Endothelial cell of umbilical vein (primary cell): Measurements from ENCODE around the gene DAAM1. TPM values are rescaled to one million over a fixed set of nuclear protein-coding genes. Genes with fewer than 3 reads are reported as not detected.

Source experiments
- BruUV-seq: library from RNA; stranded (reverse); fragments of 400-500 nt; replicated peaks from 2 replicates; lab custom pipeline; 2021; lab: Mats Ljungman, UMichigan
- CTCF ChIA-PET: fragments of 300-600, 350-600 bp; sonication (Branson Sonifier 250); formaldehyde crosslinking; loops from one replicate; lab custom pipeline; 2021; ENCODE audit warnings: antibody characterized with exemption, inconsistent platforms; lab: Charles Lee
- POLR2A ChIA-PET: fragments of 300-600, 350-600 bp; sonication (Branson Sonifier 250); formaldehyde crosslinking; loops from one replicate; lab custom pipeline; 2021; ENCODE audit warnings: antibody characterized with exemption, inconsistent platforms; lab: Charles Lee
- DNase-seq: peaks from one replicate; pipeline ENCODE4 v3.0.0-alpha.2; 2011; ENCODE audit warnings: low read depth, low spot score
- FAIRE-seq: peaks from 2 replicates; lab custom pipeline; 2011; peaks lifted over from hg19 to GRCh38; lab: Jason Lieb, UNC
- H2AFZ ChIP-seq: 2 replicates; pipeline ENCODE4 v1.6.0; 2012; ENCODE audit warnings: low read depth, low read length, control low read depth, inconsistent platforms
- H3K27ac ChIP-seq: 2 replicates; pipeline ENCODE4 v1.5.1; 2011; ENCODE audit warnings: low read depth, mild to moderate bottlenecking, control low read depth, low read length, moderate library complexity; ENCODE audit not compliant: insufficient read depth
- H3K27me3 ChIP-seq, 2 experiments: 2 replicates each; pipeline versions ENCODE4 v1.6.0 to v1.6.1; 2011; ENCODE audit warnings: low read length in 2 of 2, mixed read lengths in 1 of 2; ENCODE audit not compliant: control insufficient read depth in 2 of 2, insufficient read depth in 2 of 2
- H3K36me3 ChIP-seq, 2 experiments: 2 replicates in 1 of 2; 3 replicates in 1 of 2; pipeline ENCODE4 v1.5.1; 2011; ENCODE audit warnings: low read length in 2 of 2, mild to moderate bottlenecking in 1 of 2, moderate library complexity in 1 of 2; ENCODE audit not compliant: control insufficient read depth in 2 of 2, insufficient read depth in 2 of 2; ENCODE audit errors: extremely low read depth in 1 of 2
- H3K4me1 ChIP-seq: 3 replicates; pipeline ENCODE4 v1.5.1; 2011; ENCODE audit warnings: mild to moderate bottlenecking, low read length; ENCODE audit not compliant: control insufficient read depth, insufficient read depth; ENCODE audit errors: extremely low read depth
- H3K4me2 ChIP-seq: 2 replicates; pipeline ENCODE4 v1.6.1; 2011; ENCODE audit warnings: low read length, control low read depth, mixed read lengths; ENCODE audit not compliant: insufficient read depth
- H3K4me3 ChIP-seq, 3 experiments: fragments of 200-600 bp in 1 of 3; sonication (generic), shearing (Covaris generic) in 1 of 3; replicated peaks in 1 of 3; 2 replicates each; pipeline ENCODE4 v1.5.1; 2011 to 2016; ENCODE audit warnings: control low read depth in 3 of 3, low read length in 3 of 3, mild to moderate bottlenecking in 2 of 3, inconsistent platforms in 1 of 3, low read depth in 1 of 3, moderate library complexity in 1 of 3; ENCODE audit not compliant: insufficient read depth in 1 of 3
- H3K79me2 ChIP-seq: 2 replicates; pipeline ENCODE4 v1.6.0; 2012; ENCODE audit warnings: low read length, inconsistent platforms; ENCODE audit not compliant: control insufficient read depth, insufficient read depth
- H3K9ac ChIP-seq: replicated peaks from 2 replicates; pipeline ENCODE3; 2011; ENCODE audit warnings: low read length, control low read depth; ENCODE audit not compliant: insufficient read depth; ENCODE audit errors: extremely low read depth
- H3K9me1 ChIP-seq: replicated peaks from 3 replicates; pipeline ENCODE4 v1.6.0; 2011; ENCODE audit warnings: mild to moderate bottlenecking, low read length; ENCODE audit not compliant: control insufficient read depth, insufficient read depth; ENCODE audit errors: extremely low read depth
- H3K9me3 ChIP-seq: replicated peaks from 2 replicates; pipeline ENCODE4 v1.5.1; 2012; ENCODE audit warnings: low read length, inconsistent platforms; ENCODE audit not compliant: control insufficient read depth, insufficient read depth
- H4K20me1 ChIP-seq: replicated peaks from 2 replicates; pipeline ENCODE3; 2011; ENCODE audit warnings: mild to moderate bottlenecking, low read length; ENCODE audit not compliant: control insufficient read depth, insufficient read depth; ENCODE audit errors: extremely low read depth
- CTCF ChIP-seq, 2 donors: IDR thresholded peaks; 1 replicate in 1 of 2; 2 replicates in 1 of 2; pipeline ENCODE4 v1.5.1; 2011; ENCODE audit warnings: low read length in 2 of 2, mild to moderate bottlenecking in 2 of 2, moderate library complexity in 2 of 2, control low read depth in 1 of 2, inconsistent platforms in 1 of 2, low read depth in 1 of 2; ENCODE audit not compliant: insufficient read depth in 1 of 2; ENCODE audit errors: extremely low read depth in 1 of 2
- EZH2 ChIP-seq: IDR thresholded peaks from 2 replicates; pipeline ENCODE4 v1.6.1; 2012; ENCODE audit warnings: borderline replicate concordance, low read depth, mild to moderate bottlenecking, moderate library complexity, low read length, inconsistent platforms; ENCODE audit not compliant: severe bottlenecking
- FOS ChIP-seq: IDR thresholded peaks from 2 replicates; pipeline ENCODE4 v1.6.1; 2011; ENCODE audit warnings: mild to moderate bottlenecking, low read length, moderate library complexity, borderline replicate concordance; ENCODE audit not compliant: insufficient read depth
- GATA2 ChIP-seq: IDR thresholded peaks from 2 replicates; pipeline ENCODE4 v1.7.0; 2011; ENCODE audit warnings: low read depth, mild to moderate bottlenecking, moderate library complexity, mixed read lengths, low read length; ENCODE audit not compliant: insufficient read length, insufficient read depth
- JUN ChIP-seq: IDR thresholded peaks from 2 replicates; pipeline ENCODE4 v1.6.1; 2011; ENCODE audit warnings: borderline replicate concordance, low read depth; ENCODE audit not compliant: insufficient read length, insufficient read depth
- MAX ChIP-seq: IDR thresholded peaks from 2 replicates; pipeline ENCODE4 v1.6.1; 2011; ENCODE audit not compliant: insufficient read depth, insufficient read length
- MYC ChIP-seq: IDR thresholded peaks from one replicate; pipeline ENCODE4 v1.6.1; 2011; ENCODE audit warnings: mild to moderate bottlenecking, low read depth, low read length
- POLR2A ChIP-seq: IDR thresholded peaks from 2 replicates; pipeline ENCODE4 v1.6.1; 2012; ENCODE audit warnings: low read depth, mild to moderate bottlenecking, control low read depth, low read length
- POLR2AphosphoS5 ChIP-seq: IDR thresholded peaks from 2 replicates; pipeline ENCODE4 v1.6.1; 2012; ENCODE audit warnings: low read depth, mild to moderate bottlenecking, control low read depth, low read length, moderate library complexity; ENCODE audit not compliant: insufficient read depth
- dilution Hi-C: fragments of 300-500 bp; cut with MboI; formaldehyde crosslinking; loops from one replicate; pipeline ENCODE4 v1.15.0; 2019; ENCODE audit warnings: low sequenced_read_pairs; ENCODE audit not compliant: extremely low pct_ligation_motif_present
- intact Hi-C: fragments of 100-400 bp; cut with micrococcal nuclease; formaldehyde crosslinking; loops from one replicate; pipeline ENCODE4 v1.10.0; 2022
- polyA plus RNA-seq, 4 experiments: library from polyadenylated mRNA; depleted of rRNA in 3 of 4; stranded (reverse) in 3 of 4; unstranded in 1 of 4; fragments of >200 nt; gene quantifications; 2 replicates each; pipeline versions ENCODE4 v1.2.1 to v1.2.3, GENCODE V29; 2011 to 2012; ENCODE audit warnings: missing spikeins in 1 of 4
- total RNA-seq: library from RNA; stranded (reverse); gene quantifications from 2 replicates; pipeline ENCODE4 v1.2.3, GENCODE V29; 2021

The DAAM1 gene
- total and polyA plus RNA-seq, 2 donors (not counting 3 experiments of a cell fraction or from before 2014, with no cell fraction given): 10.2 to 25.3 TPM

GRCh38 chr14:59325906-59326305 lies 137.4 kb downstream of the DAAM1 start:
- ChIA-PET POLR2A (no interaction called here), CTCF (interaction anchor here (0.8 to 1.3 kb wide), 2 partner anchors 10 to 15 kb away, joined by 3 read pairs; no protein-coding TSS in a partner anchor)
- FAIRE-seq (no peak), DNase-seq (no peak)
- H3K4me3 ChIP-seq: no peak overlapping the region
- peaks cover 10% of the 10 kb centered on the region for H3K4me1 ChIP-seq
- BruUV-seq: no TSS peak
- no peaks in the 10 kb centered on the region for H4K20me1 ChIP-seq
- no peak overlapping the region for H3K4me2 ChIP-seq
- H3K79me2 ChIP-seq: no peaks in the 10 kb centered on the region
- H3K9ac ChIP-seq: no peak overlapping the region
- H3K27ac ChIP-seq: no peak overlapping the region
- no peaks in the 10 kb centered on the region for H3K9me3 ChIP-seq
- intact Hi-C loops: no loop called here
- peaks cover 4 to 6% of the 10 kb centered on the region in 2 experiments for H3K36me3 ChIP-seq
- no peak overlapping the region for H2AFZ ChIP-seq
- TF ChIP-seq GATA2 (no peak), EZH2 (no peak), JUN (no peak), MAX (no peak), POLR2A (no peak), POLR2AphosphoS5 (no peak), MYC (no peak), CTCF (IDR thresholded peaks at IDR 0.05; ENCODE audit: extremely low read depth in 1 of 2, insufficient read depth in 1 of 2, low read depth in 1 of 2, low read length in 2 of 2) (no peak), FOS (no peak)
- H3K27me3 ChIP-seq: no peaks in the 10 kb centered on the region
- dilution Hi-C loops: no loop called here
- H3K9me1 ChIP-seq: no peaks in the 10 kb centered on the region
